Central memory CD4-positive, alpha-beta T cell (primary cell): Measurements from ENCODE around the gene TCF4.

Source experiments
- DNase-seq: peaks from one replicate; pipeline ENCODE4 v3.0.0; 2022

Gene TCF4

DNA sequence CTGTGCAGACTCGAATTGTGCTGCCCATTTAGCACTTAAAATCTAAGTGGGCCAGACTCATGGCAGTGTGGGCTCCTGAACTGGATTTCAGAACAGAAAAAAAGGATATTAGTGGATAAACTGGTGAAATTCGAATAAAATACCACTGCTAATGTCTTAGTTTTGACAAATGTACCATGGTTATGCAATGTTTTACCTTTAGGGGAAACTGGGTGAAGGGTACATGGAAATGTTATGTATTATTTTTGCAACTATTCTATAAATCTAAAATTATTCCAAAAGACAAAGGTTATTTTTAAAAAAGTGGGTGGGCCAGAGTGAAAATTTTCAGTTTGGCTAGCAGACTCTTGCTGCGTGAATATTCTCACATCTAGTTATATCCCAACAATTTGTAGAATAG, 368.2 kb downstream of the TCF4 start:
- no peak for DNase-seq

DNA sequence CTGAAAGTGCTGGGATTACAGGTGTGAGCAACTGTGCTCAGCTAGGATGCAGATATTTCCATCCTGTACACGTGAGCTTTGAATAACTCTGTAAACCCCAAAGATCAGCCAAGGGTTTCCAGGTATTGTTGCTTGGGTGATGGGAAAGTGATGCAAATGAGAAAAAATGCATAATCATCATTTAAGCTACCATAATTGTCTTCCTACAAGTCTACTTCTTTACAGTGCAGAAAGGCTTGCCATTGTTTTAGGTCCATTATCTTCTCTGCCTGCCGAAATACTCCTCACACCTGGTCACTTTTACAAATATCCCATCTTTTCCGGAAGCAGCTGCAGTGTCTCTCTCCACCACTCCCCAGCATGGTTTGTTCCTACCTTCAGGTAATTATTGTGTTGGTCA, 368.9 kb downstream of the TCF4 start:
- DNase-seq = no peak

DNA sequence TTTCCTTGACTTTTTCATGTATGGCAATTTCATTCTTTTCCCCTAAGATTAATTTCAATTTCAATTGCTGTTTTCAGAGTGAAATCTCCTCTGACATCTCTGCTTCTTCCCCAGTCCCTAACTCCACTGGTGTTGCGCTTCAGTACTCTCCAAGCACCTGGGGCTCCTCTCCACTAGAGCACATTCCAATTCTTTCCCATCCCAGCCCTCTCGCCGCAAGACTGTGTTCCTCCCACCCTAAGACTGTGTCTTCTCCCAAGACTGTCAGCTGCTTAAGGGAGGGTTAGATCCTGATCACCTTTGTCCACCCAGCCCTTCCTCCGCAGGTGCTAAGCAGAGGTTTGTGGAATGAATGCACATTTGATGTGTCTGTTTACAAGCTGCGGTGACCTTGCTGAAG, 373.0 kb downstream of the TCF4 start:
- no peak for DNase-seq

DNA sequence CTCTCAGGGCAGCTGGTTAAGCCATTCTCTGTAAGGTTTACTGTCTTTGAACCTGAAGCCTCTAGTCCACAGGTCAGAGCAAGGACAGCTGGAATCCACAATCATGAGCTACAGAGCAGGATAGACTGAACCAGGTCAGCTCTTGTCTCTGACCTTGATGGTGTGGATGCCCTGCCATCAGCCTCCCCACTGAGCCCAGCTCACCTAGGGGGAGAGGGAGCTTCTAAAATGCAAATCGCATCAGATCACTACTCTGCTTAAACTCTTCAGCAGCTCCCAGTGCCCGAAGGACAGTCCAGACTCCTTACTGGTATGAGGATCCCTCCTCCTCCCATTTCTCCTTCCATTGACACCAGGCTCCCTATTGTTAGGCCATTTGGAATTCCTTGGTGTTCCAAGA, 373.5 kb downstream of the TCF4 start:
- no peak for DNase-seq

DNA sequence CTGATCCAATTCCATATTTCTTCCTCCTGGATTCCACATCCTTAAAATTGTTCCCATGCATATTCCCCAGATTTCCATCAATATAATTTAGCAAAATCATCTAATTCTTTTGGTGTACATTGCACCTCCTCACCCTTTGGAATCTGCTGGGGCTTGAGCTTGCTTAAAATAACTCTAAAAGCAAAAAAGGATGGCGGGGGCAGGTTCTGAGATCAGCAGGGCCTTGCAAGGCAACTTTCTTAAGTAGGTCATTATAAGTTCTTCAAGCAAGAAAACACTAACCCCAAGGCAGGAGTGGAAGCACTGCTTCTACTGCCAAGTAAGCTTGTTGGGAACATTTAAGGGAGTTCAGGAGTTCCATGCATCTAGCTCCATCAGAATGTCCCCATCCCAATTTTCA, 374.4 kb downstream of the TCF4 start:
- DNase-seq = no peak

DNA sequence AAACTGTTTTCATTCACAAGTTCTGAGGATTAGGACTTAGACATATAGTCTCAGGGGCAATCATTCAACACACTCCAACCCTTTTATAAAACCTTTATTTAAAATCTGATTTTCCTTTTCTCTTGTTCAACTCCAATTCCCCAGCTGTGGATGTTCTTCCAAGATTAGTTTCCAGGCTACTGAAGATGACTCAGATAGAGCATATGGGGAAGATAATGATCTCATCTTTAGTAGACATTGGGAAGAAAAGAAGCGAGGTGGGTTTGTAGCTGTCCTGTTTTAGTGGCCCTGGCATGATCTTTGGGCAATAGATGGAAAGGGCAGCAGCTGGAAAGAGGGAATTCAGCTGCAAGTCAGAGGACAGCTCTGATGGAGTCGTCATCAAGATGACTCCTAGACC, 381.1 kb downstream of the TCF4 start:
- no peak for DNase-seq

DNA sequence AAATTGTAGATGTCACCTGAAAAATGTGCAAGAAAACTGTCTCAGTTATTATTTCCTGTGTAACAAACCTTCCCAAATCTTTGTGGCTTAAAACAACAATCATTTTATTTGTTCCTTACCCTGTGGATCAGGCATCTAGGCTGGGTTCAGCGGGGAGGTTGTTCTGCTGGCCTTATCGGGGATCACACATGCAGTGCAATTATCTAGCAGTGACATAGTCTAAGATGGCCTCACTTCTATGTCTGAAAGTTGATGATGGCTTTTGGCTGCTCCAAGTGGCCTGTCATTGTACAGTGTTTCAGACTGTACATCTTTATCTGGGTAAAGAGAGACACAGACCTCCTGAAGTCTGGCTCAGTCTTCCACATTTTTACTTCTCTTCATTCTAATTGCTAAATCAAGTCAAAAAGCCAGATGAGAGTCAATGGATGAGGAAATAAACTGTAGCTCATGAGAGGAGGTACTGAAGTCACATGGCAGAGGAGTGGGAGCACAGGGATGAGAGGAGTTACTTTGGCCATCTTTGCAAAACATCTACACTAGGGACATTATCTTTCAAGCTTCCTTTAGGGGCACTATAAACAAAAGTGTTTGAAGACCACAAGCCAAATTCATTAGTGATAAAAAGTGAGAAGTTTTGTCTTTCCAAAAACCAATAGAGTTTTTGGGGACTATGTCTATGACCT, 385.6 kb downstream of the TCF4 start:
- DNase-seq = no peak

DNA sequence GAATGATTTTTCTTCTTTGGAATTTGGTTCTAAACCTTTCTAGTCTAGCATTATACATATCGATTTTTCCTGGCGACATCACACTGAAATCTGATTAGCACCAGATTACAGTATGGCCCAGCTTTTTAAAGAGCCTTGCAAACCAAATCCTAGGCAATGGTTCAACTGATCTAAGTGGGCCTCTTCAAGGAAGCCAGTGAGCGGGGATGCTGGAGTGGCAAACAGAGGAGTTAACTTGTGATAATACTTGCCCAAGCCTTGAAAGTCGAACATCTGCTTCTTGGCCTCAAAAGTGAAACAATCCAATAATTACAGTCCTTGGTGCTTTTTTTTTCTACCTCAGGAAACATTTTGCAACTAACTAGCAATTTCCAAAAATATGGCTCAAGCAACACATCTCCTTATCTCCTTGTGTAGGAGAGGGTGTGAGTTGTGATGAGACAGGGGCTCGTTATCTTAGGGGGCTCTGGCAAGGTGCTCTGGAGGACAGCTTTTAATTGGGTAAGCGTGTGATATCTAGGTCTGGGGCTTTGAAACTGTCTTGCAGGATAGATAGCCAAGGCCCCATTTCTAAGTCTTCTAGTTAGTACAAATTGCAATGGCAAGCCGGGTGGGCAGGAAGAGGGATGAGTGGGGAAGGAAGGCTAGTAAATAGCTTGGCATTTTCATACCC, 388.6 kb downstream of the TCF4 start:
- DNase-seq = no peak

DNA sequence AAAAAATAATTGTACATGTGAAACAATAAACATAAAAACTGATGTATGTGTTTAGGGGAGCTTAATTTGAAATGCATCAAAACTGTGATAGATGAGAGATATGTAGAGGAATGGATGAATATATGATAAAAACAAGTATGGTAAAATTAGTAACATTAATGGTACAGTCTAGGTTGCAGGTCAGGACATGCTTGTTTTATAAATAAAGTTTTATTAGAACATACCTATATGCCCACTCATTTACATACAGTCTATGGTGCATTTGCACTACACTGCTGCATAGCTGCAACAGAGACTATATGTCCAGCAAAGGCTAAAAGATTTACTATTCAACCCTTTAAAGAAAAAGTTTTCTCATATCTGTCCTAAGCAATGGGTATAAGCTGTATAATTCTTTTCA, 392.1 kb downstream of the TCF4 start:
- no peak for DNase-seq

DNA sequence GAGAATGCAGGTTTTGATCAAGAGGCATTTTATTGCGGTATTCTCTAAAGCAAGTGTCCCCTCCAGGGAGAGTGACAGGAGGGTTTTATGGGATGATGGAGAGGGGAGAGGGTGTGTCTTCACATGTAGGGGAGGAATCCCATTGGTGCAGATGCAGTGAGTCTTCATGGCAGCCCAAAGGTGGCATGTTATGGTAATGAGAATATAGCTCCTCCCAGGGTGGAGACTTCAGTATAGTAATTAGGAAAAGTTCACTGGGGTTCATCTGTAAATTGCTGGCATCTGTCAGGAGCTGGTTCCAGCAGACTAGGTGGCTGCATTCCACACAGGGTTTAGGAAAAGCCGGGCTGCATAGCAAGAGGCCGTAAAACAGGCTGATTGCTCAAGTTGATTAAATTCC, 398.0 kb downstream of the TCF4 start:
- DNase-seq = no peak

DNA sequence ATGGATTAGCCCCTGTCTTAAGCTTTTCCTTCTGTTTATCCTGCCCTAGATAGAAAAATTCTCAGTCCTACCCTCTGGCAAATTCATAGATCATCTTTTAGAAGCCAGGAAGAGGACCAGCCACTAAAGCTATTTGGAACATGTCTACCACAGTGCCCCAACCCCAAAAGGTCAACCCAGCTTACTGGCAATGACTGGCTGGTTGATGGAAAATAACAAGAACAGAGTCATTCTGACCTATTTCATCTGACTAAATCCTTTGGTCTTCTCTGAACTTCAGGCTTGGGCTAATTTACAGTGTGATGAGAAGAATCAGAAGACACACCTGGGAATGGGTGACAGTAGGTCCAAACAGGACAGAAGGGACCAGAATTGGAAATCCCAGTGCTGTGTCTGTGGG, 401.4 kb downstream of the TCF4 start:
- no peak for DNase-seq

DNA sequence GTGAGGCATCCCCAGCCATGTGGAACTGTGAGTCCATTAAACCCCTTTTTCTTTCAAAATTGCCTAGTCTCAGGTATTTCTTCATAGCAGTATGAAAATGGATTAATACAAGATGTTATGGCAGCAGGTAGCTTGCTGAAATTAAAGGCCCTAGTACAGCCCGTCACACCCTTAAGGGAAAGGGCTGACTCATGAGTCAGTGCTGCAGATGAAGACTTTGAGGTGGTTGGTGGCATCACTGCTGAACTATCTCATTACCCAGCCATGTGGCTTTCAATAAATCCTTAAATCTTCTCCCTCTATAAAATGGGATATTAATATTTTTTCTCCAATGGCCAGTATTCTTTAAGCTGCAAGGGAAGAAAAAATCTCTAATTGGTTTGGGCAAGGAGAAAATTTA, 402.6 kb downstream of the TCF4 start:
- DNase-seq = no peak

DNA sequence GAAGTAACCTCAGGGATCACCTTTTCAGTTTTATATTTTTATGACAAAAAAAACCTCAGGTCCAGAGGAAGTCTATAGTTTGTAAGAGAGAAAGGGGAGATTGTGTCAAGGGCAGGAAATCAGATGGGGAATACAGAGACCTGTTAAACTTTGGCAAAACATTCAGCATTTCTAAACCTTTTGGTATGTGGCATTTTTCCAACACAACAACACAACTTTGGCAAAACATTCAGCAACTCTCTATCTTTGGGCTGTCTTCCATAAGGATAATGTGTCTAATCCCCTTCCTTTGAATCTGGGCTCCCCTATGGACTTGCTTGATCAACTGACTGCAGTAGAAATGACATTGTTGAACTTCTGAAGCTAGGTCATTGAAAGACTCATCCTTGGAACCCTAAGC, 408.2 kb downstream of the TCF4 start:
- no peak for DNase-seq

DNA sequence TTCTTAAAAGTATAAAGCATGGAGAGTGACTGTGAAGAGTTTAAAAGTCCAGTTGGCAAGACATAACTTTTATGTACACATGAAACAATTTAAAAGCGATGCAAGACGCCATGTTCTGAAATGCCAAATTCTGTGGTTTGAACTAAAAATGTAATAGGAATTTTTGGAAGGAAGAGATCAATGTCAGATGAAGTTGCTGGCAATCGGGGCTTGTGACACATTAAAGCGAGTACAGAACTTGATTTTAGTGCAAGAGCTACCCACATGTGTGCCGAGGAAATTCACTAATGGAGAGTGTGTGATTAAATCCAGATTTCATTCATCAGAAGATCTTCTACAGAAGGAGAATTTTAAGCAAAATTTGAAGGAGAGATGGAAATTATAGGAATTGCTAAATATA, 408.6 kb downstream of the TCF4 start:
- no peak for DNase-seq

DNA sequence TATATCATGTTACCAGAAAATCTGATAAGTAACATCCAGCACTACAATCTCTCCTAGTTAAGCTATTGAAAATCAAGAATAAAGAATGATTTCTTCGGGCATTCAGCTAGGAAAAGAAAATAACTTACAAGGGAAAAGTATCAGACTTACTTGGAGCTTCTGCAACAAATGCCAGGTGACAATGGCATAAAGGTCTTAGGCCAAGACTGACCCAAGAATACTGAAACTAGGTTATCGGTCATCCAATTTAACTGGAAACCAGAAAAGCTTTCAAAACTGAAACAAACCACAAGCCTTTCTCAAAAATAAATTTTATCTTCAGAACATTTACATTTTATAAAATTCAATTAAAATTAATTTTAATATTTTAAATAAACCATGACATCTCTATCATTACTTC, 414.7 kb downstream of the TCF4 start:
- DNase-seq = no peak
